GM12878 (cell line): Measurements from ENCODE around the gene RAD9A. TPM values are rescaled to one million over a fixed set of nuclear protein-coding genes. Genes with fewer than 3 reads are reported as not detected.

ENCODE experiments used
- ATAC-seq: fragments of 200-7000 bp; cut with Tn5 transposase; 3 replicates; pipeline ENCODE4 v1.9.1; 2020; ENCODE audit warnings: mild to moderate bottlenecking, moderate library complexity
- BruUV-seq: library from RNA; stranded (reverse); fragments of 400-500 nt; replicated peaks from 2 replicates; lab custom pipeline; 2021; lab: Mats Ljungman, UMichigan
- CTCF ChIA-PET: fragments of 300-600 bp; sonication (Branson Sonifier 250); formaldehyde crosslinking; extraction: SDS; loops from one replicate; lab custom pipeline; 2021; ENCODE audit warnings: inconsistent platforms; lab: Yijun Ruan, JAX
- POLR2A ChIA-PET: fragments of 350-600 bp; formaldehyde crosslinking; extraction: SDS; loops from one replicate; lab custom pipeline; 2021; ENCODE audit warnings: inconsistent platforms; lab: Charles Lee
- RAD21 ChIA-PET: fragments of 300-600 bp; sonication (Branson Sonifier 250); formaldehyde crosslinking; loops from one replicate; lab custom pipeline; 2023; ENCODE audit warnings: antibody characterized with exemption; ENCODE audit not compliant: unreplicated experiment; lab: Charles Lee
- SMC1A ChIA-PET: fragments of 300-600 bp; sonication (Branson Sonifier 250); formaldehyde crosslinking; loops from one replicate; lab custom pipeline; 2023; ENCODE audit not compliant: unreplicated experiment, uncharacterized antibody; lab: Charles Lee
- DNase-seq: peaks from one replicate; pipeline ENCODE4 v3.0.0-alpha.2; 2011; ENCODE audit warnings: low read depth, low spot score
- FAIRE-seq: peaks from 3 replicates; lab custom pipeline; 2011; peaks lifted over from hg19 to GRCh38; lab: Jason Lieb, UNC
- H2AFZ ChIP-seq: 2 replicates; pipeline ENCODE4 v1.6.0; 2011; ENCODE audit warnings: low read depth, low read length, control low read depth; ENCODE audit not compliant: control insufficient read depth
- H3K27ac ChIP-seq: 2 replicates; pipeline ENCODE4 v1.5.1; 2011; ENCODE audit warnings: control low read depth; ENCODE audit not compliant: control insufficient read depth, insufficient read depth
- H3K27me3 ChIP-seq, 2 experiments: replicated peaks in 1 of 2; 2 replicates each; pipeline versions ENCODE4 v1.6.0 to v1.6.1; 2011; ENCODE audit warnings: low read length in 1 of 2; ENCODE audit not compliant: control insufficient read depth in 2 of 2, insufficient read depth in 2 of 2
- H3K36me3 ChIP-seq, 2 experiments: 2 replicates each; pipeline ENCODE4 v1.5.1; 2011; ENCODE audit warnings: low read length in 1 of 2; ENCODE audit not compliant: control insufficient read depth in 2 of 2, insufficient read depth in 2 of 2
- H3K4me1 ChIP-seq: 2 replicates; pipeline ENCODE4 v1.6.1; 2011; ENCODE audit warnings: mild to moderate bottlenecking, low read length, moderate library complexity, mixed read lengths; ENCODE audit not compliant: control insufficient read depth, insufficient read depth
- H3K4me2 ChIP-seq: 2 replicates; pipeline ENCODE4 v1.6.0; 2011; ENCODE audit warnings: control low read depth; ENCODE audit not compliant: control insufficient read depth, insufficient read depth
- H3K4me3 ChIP-seq: fragments of 200-600 bp; sonication (generic); 2 replicates; pipeline ENCODE4 v1.5.1; 2016
- H3K79me2 ChIP-seq: 2 replicates; pipeline ENCODE4 v1.6.0; 2011; ENCODE audit warnings: low read length; ENCODE audit not compliant: control insufficient read depth, insufficient read depth
- H3K9ac ChIP-seq: 2 replicates; pipeline ENCODE4 v1.8.0; 2011; ENCODE audit warnings: low read length, control low read depth, mixed read lengths; ENCODE audit not compliant: control insufficient read depth, insufficient read depth
- H3K9me3 ChIP-seq: replicated peaks from 3 replicates; pipeline ENCODE4 v1.5.1; 2011; ENCODE audit warnings: mild to moderate bottlenecking, low read length; ENCODE audit not compliant: control insufficient read depth, insufficient read depth
- H4K20me1 ChIP-seq: 2 replicates; pipeline ENCODE4 v1.6.0; 2011; ENCODE audit not compliant: control insufficient read depth, insufficient read depth
- FOS ChIP-seq: IDR thresholded peaks from 3 replicates; pipeline ENCODE4 v1.6.1; 2011; ENCODE audit warnings: borderline replicate concordance; ENCODE audit not compliant: insufficient read length; ENCODE audit errors: extremely low read depth
- IKZF1 ChIP-seq: fragments of 450-650 bp; conservative IDR thresholded peaks from 2 replicates; pipeline ENCODE4 v1.6.1; 2017; ENCODE audit warnings: antibody characterized with exemption, mild to moderate bottlenecking
- NFYA ChIP-seq: IDR thresholded peaks from 2 replicates; pipeline ENCODE4 v1.6.1; 2011; ENCODE audit warnings: low read depth, mild to moderate bottlenecking, low read length, improper control_type of control experiment, borderline replicate concordance
- PKNOX1 ChIP-seq: fragments of 450-650 bp; IDR thresholded peaks from 2 replicates; pipeline ENCODE4 v1.6.1; 2016; ENCODE audit warnings: mild to moderate bottlenecking
- RFX5 ChIP-seq: IDR thresholded peaks from 2 replicates; pipeline ENCODE4 v1.6.1; 2011; ENCODE audit warnings: low read depth, low read length, improper control_type of control experiment
- SKIL ChIP-seq: fragments of 450-650 bp; IDR thresholded peaks from 2 replicates; pipeline ENCODE4 v1.6.1; 2017; ENCODE audit warnings: mild to moderate bottlenecking, low read depth, inconsistent platforms; ENCODE audit not compliant: poor library complexity, severe bottlenecking
- WGBS: methylation state at CpG from one replicate; pipeline ENCODE4 v1.1.6; 2016; ENCODE audit warnings: low lambda C conversion rate; ENCODE audit not compliant: insufficient replicate concordance, insufficient coverage; ENCODE audit errors: missing lambda C conversion rate; 5-methylcytosine and 5-hydroxymethylcytosine counted together
- in situ Hi-C: fragments of 300-500 bp; cut with MboI; formaldehyde crosslinking; loops from 9 replicates; pipeline ENCODE4 v1.14.3; 2018; ENCODE audit warnings: mixed read lengths
- intact Hi-C: fragments of 100-400 bp; cut with micrococcal nuclease; formaldehyde crosslinking; loops from one replicate; pipeline ENCODE4 v1.14.2; 2022; ENCODE audit not compliant: unreplicated experiment
- polyA plus RNA-seq, 11 experiments: library from polyadenylated mRNA; depleted of rRNA in 4 of 11; unstranded in 6 of 11; stranded (reverse) in 5 of 11; fragments of >200 nt; fragmentation: Nextera tagmentation in 4 of 11; fragmentation: Illumina TruSeq in 1 of 11; extraction: Ambion mirVana in 4 of 11; extraction: Trizol in 1 of 11; gene quantifications; 1 replicate in 1 of 11; 2 replicates in 10 of 11; pipeline versions ENCODE4 v1.2.1 to v1.2.3, GENCODE V29; 2011 to 2016; ENCODE audit warnings: inconsistent platforms in 2 of 11, missing spikeins in 2 of 11, low read depth in 1 of 11
- total RNA-seq, 4 experiments: library from RNA; depleted of rRNA in 3 of 4; stranded (reverse); fragments of >200 nt in 3 of 4; fragmentation: Illumina TruSeq in 1 of 4; extraction: Trizol in 1 of 4; gene quantifications; 2 replicates each; pipeline versions ENCODE4 v1.2.1 to v1.2.3, GENCODE V29; 2013 to 2021

RAD9A gene
- total and polyA plus RNA-seq, 10 of the 15 experiments (the other 5 are each of a cell fraction or from before 2014, with no cell fraction given) = 1.1 to 36.2 (median 19.8) TPM

DNA sequence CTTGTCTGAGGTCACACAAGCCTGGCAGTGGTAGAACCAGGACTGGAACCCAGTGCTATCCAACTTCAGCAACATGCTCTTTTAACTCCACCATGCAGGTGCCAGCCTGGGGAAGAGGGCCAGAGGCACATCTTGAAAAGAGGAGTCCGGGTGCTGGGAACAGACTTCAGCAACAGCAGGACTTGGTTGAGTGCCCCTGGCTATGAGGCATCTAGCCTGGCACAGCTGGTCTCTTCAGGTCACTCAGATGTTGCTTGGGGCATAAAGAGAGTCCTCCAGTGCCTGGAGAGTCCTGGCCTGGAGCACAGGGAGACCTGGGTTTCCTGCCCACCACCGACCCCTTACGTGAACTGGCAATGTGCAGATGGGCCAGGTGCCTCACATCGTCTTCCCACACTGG is 13.2 kb upstream of the RAD9A start:
- Histone ChIP-seq H3K4me1 (peaks cover 25% of the 10 kb centered on the region), H2AFZ (no peak overlapping the region), H3K9ac (no peak overlapping the region), H3K36me3 (no peaks in the 10 kb centered on the region), H3K4me3 (no peak overlapping the region), H3K79me2 (no peaks in the 10 kb centered on the region), H3K27ac (no peak overlapping the region), H3K27me3 (peaks cover 2 to 4% of the 10 kb centered on the region in 2 experiments; a peak in 3 of 4 replicates), H4K20me1 (no peaks in the 10 kb centered on the region), H3K9me3 (no peaks in the 10 kb centered on the region), H3K4me2 (no peak overlapping the region)
- POLR2A ChIA-PET = interaction anchor here (0.6 to 8.4 kb wide), 7 partner anchors 7 to 560 kb away, joined by 3 to 183 read pairs (median 4); partner anchors contain the start of genes CLCF1, POLD4 and RPS6KB2
- in situ Hi-C loops (no loop called here), intact Hi-C loops (no loop called here)
- no TSS peak for BruUV-seq
- DNase-seq = no peak
- no peak for ATAC-seq
- CTCF ChIA-PET = interaction anchor here (9.2 to 25.5 kb wide), 3 partner anchors 17 to 58 kb away, joined by 95 to 1301 read pairs (median 390); partner anchors contain the start of genes CLCF1 and POLD4
- 86% methylated on average over 4 of the region's 4 CpGs for WGBS
- RAD21 ChIA-PET = interaction anchor here (0.6 to 15.0 kb wide), 5 partner anchors 8 to 34 kb away, joined by 3 to 525 read pairs (median 6); partner anchors contain the start of gene POLD4
- no peak for TF ChIP-seq NFYA
- TF ChIP-seq IKZF1 = no peak
- no peak for TF ChIP-seq RFX5
- TF ChIP-seq PKNOX1 = no peak
- TF ChIP-seq SKIL = no peak
- TF ChIP-seq FOS = no peak
- FAIRE-seq = no peak
- SMC1A ChIA-PET = interaction anchor here (0.8 to 21.3 kb wide), 4 partner anchors 7 to 34 kb away, joined by 3 to 646 read pairs (median 124); partner anchors contain the start of genes CLCF1 and POLD4
